ENCODE measurements around the gene FYN.

DNA sequence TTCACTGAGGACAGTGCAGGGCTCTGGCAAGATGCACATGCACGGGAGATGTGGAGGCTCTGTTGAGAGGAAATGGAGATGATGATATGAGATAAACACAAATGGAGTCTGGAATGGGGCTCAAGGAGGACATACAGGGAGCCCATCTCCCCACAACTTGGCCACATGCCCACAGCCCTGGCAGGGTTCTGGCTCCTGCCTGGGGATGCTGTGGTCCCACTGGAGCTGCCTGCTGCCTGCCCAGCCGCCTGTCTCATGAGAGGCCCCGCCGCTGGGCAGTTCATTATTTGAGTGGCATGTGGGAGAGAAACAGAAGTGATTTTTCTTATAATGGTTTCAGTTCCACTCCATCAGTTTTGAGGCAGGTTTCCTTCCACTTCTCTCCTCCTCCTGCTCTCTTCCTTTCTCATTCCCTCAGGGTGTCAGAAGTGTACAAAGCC lies 134.0 kb downstream of the FYN start:
- TF ChIP-seq, protein P1, sequence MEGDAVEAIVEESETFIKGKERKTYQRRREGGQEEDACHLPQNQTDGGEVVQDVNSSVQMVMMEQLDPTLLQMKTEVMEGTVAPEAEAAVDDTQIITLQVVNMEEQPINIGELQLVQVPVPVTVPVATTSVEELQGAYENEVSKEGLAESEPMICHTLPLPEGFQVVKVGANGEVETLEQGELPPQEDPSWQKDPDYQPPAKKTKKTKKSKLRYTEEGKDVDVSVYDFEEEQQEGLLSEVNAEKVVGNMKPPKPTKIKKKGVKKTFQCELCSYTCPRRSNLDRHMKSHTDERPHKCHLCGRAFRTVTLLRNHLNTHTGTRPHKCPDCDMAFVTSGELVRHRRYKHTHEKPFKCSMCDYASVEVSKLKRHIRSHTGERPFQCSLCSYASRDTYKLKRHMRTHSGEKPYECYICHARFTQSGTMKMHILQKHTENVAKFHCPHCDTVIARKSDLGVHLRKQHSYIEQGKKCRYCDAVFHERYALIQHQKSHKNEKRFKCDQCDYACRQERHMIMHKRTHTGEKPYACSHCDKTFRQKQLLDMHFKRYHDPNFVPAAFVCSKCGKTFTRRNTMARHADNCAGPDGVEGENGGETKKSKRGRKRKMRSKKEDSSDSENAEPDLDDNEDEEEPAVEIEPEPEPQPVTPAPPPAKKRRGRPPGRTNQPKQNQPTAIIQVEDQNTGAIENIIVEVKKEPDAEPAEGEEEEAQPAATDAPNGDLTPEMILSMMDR (IDR thresholded peaks at IDR 0.05; ENCODE audit: borderline replicate concordance, extremely low read depth, low read length, poor library complexity, severe bottlenecking) = no peak
- no peak for TF ChIP-seq EZH2 (IDR thresholded peaks at IDR 0.05; ENCODE audit: borderline replicate concordance, low read depth, low read length, severe bottlenecking)
